ENCODE results near the gene NPY2R. TPM values are rescaled to one million over a fixed set of nuclear protein-coding genes. Genes with fewer than 3 reads are reported as not detected.
A peak's percentile ranks its signal among the peaks of the same experiment; 100 is the strongest.

Gene NPY2R
- not detected in 2 replicates for total RNA-seq (2016; rRNA removed; fragmentation: Illumina TruSeq; extraction: Trizol)
- total RNA-seq (2016; cell fraction: cytosol; rRNA removed; fragmentation: Illumina TruSeq; extraction: Trizol; ENCODE audit: low read depth): not detected in 2 replicates
- total RNA-seq (2016; cell fraction: insoluble cytoplasmic fraction; rRNA removed; fragmentation: Illumina TruSeq; extraction: Trizol): not detected in 2 replicates
- not detected in 2 replicates for total RNA-seq (2016; cell fraction: membrane; rRNA removed; fragmentation: Illumina TruSeq; extraction: Trizol)
- total RNA-seq (2016; cell fraction: nucleus; rRNA removed; fragmentation: Illumina TruSeq; extraction: Trizol): not detected in 2 replicates
- not detected in 2 replicates for polyA plus RNA-seq (2011; rRNA removed)
- not detected in 2 replicates for polyA plus RNA-seq (2011; cell fraction: cytosol; rRNA removed)
- polyA plus RNA-seq (2011; cell fraction: nucleus; rRNA removed): not detected in 2 replicates
- not detected in 2 replicates for polyA plus RNA-seq (2012)
- not detected in 2 replicates for polyA plus RNA-seq (2016; cell fraction: cytosol; fragmentation: Illumina TruSeq; extraction: Trizol; ENCODE audit: low read depth)
- not detected in 2 replicates for polyA plus RNA-seq (2016; cell fraction: insoluble cytoplasmic fraction; fragmentation: Illumina TruSeq; extraction: Trizol; ENCODE audit: low read depth)
- polyA plus RNA-seq (2016; cell fraction: membrane; fragmentation: Illumina TruSeq; extraction: Trizol; ENCODE audit: low read depth): not detected in 2 replicates
- not detected in 2 replicates for polyA plus RNA-seq (2016; cell fraction: nucleus; fragmentation: Illumina TruSeq; extraction: Trizol; ENCODE audit: insufficient read depth, low read depth)
- not detected in 2 replicates for polyA minus RNA-seq (2011; rRNA and poly(A)+ RNA removed; ENCODE audit: low replicate concordance)
- polyA minus RNA-seq (2011; cell fraction: cytosol; rRNA and poly(A)+ RNA removed): not detected in 2 replicates
- not detected in 2 replicates for polyA minus RNA-seq (2011; cell fraction: nucleus; rRNA and poly(A)+ RNA removed)
- not detected for Bru-seq, nascent RNA
- BruChase-seq, experiment 1, labeled RNA remaining after a 6-hour chase: not detected
- BruChase-seq, experiment 2, labeled RNA remaining after a 2-hour chase: not detected
- long read RNA-seq, experiment 1: 0 reads
- long read RNA-seq, experiment 2: 0 reads

DNA sequence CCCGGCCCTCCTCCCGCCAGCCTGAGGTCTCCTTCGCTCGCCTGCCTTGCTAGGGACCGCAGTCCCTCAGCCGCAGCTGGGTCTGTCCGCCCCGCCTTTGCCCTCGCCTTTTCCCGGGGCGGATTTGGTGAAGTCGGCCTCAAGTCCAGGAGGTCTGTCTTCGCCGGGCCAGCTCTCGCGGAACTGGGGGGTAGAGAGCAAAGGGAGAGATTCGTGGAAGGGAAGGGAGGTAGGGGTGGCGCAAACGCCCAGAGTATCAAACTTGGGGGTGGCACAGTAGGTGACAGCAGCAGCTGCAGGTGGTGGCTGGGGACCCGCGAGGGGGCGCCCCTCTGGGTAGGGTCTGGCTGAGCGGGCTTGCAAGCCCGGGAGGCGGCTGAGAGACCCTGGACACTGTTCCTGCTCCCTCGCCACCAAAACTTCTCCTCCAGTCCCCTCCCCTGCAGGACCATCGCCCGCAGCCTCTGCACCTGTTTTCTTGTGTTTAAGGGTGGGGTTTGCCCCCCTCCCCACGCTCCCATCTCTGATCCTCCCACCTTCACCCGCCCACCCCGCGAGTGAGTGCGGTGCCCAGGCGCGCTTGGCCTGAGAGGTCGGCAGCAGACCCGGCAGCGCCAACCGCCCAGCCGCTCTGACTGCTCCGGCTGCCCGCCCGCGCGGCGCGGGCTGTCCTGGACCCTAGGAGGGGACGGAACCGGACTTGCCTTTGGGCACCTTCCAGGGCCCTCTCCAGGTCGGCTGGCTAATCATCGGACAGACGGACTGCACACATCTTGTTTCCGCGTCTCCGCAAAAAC is at the start of gene NPY2R:
NPY2R (plus strand) TSS at position 379 of the 797 bp plus-strand sequence. CDS start 5,304 bp downstream, outside the sequence.
- H3K79me2 ChIP-seq (ENCODE audit: insufficient read depth, low read length): no peaks in the 10 kb centered on the region
- peak; percentile 39; the same call in 2 of the 3 replicates for ATAC-seq
- ChIA-PET POLR2A (no interaction called here), CTCF (ENCODE audit: low intra/inter-chr PET ratio, low total read pairs) (no interaction called here)
- DNase-seq (ENCODE audit: low spot score): no peak
- H4K20me1 ChIP-seq (ENCODE audit: insufficient read depth, low read length): no peaks in the 10 kb centered on the region
- H3K27ac ChIP-seq (ENCODE audit: extremely low read length, insufficient read depth, low read length): no peak within 1 kb of the TSS
- H3K4me1 ChIP-seq (ENCODE audit: insufficient read depth, low read length): no peaks in the 10 kb centered on the region
- TF ChIP-seq, protein P1, sequence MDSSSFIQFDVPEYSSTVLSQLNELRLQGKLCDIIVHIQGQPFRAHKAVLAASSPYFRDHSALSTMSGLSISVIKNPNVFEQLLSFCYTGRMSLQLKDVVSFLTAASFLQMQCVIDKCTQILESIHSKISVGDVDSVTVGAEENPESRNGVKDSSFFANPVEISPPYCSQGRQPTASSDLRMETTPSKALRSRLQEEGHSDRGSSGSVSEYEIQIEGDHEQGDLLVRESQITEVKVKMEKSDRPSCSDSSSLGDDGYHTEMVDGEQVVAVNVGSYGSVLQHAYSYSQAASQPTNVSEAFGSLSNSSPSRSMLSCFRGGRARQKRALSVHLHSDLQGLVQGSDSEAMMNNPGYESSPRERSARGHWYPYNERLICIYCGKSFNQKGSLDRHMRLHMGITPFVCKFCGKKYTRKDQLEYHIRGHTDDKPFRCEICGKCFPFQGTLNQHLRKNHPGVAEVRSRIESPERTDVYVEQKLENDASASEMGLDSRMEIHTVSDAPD (CRISPR knock-in tag; IDR thresholded peaks at IDR 0.05): no peak
- TF ChIP-seq E2F2 (CRISPR knock-in tag; IDR thresholded peaks at IDR 0.05; ENCODE audit: borderline replicate concordance) (no peak), PBX2 (CRISPR knock-in tag; IDR thresholded peaks at IDR 0.05) (no peak), XBP1 (CRISPR knock-in tag; IDR thresholded peaks at IDR 0.05) (no peak), ZNF749 (CRISPR knock-in tag; IDR thresholded peaks at IDR 0.05; ENCODE audit: borderline replicate concordance) (no peak), NFE2L1 (CRISPR knock-in tag; IDR thresholded peaks at IDR 0.05; ENCODE audit: borderline replicate concordance) (no peak), CHCHD3 (CRISPR knock-in tag; IDR thresholded peaks at IDR 0.05) (no peak), ATF7 (IDR thresholded peaks at IDR 0.05) (no peak), ATF7 (CRISPR knock-in tag; IDR thresholded peaks at IDR 0.05) (no peak)
- FAIRE-seq: no peak
- H3K9ac ChIP-seq (ENCODE audit: insufficient read depth, low read depth, low read length): no peak within 1 kb of the TSS
- no peak within 1 kb of the TSS for H3K4me2 ChIP-seq (ENCODE audit: low read depth, low read length)
- in situ Hi-C loops (cut with HindIII; ENCODE audit: extremely low pct_ligation_motif_present, low pct_unique_long_range_greater_than_20kb) (no loop called here), intact Hi-C loops (cut with micrococcal nuclease; ENCODE audit: unreplicated experiment) (loop anchor here (5.0 kb wide), 1 partner anchor 144 kb away; no protein-coding TSS in a partner anchor)
- no TSS peak for BruUV-seq (replicated peaks)
- no peak within 1 kb of the TSS for H2AFZ ChIP-seq (ENCODE audit: low read length)
- H3K9me3 ChIP-seq (ENCODE audit: low read length): no peaks in the 10 kb centered on the region
- H3K4me3 ChIP-seq (replicated peaks in 1 of 3; ENCODE audit: insufficient read depth in 1 of 3, low read depth in 2 of 3, low read length in 3 of 3): no peak within 1 kb of the TSS
- WGBS (ENCODE audit: low lambda C conversion rate): 51% methylated on average over 29 of the region's 55 CpGs
- H3K36me3 ChIP-seq (replicated peaks in 1 of 2; ENCODE audit: control insufficient read depth in 1 of 2, insufficient read depth in 2 of 2, low read length in 2 of 2): no peaks in the 10 kb centered on the region
- peaks cover 0 to 7% of the 10 kb centered on the region in 2 experiments; a peak in 2 of 5 replicates for H3K27me3 ChIP-seq (ENCODE audit: control insufficient read depth in 1 of 2, insufficient read depth in 2 of 2, low read length in 2 of 2)
